Central memory CD8-positive, alpha-beta T cell (primary cell): Measurements from ENCODE around the gene SMIM32.

Experiments
- ATAC-seq: fragments of 150-1000 bp; cut with Tn5 transposase; replicated peaks from 2 replicates; pipeline ENCODE4 v1.10.0; 2022; ENCODE audit warnings: mild to moderate bottlenecking, moderate FRiP score, moderate number of reproducible peaks; ENCODE audit not compliant: poor library complexity, severe bottlenecking; ENCODE audit errors: extremely low read depth
- DNase-seq, 2 donors: peaks; one replicate each; pipeline ENCODE4 v3.0.0; 2021; ENCODE audit warnings: low spot score in 2 of 2
- H3K27ac Mint-ChIP-seq: one replicate; pipeline ENCODE4 v1.8.0; 2022; ENCODE audit warnings: low read depth, mild to moderate bottlenecking, moderate library complexity, mixed read lengths
- H3K27me3 Mint-ChIP-seq: one replicate; pipeline ENCODE4 v1.8.0; 2022; ENCODE audit warnings: mixed read lengths
- H3K36me3 Mint-ChIP-seq: one replicate; pipeline ENCODE4 v1.8.0; 2022; ENCODE audit warnings: mild to moderate bottlenecking, moderate library complexity, mixed read lengths; ENCODE audit not compliant: insufficient read depth
- H3K4me1 Mint-ChIP-seq: one replicate; pipeline ENCODE4 v1.8.0; 2022; ENCODE audit warnings: mixed read lengths
- H3K4me3 Mint-ChIP-seq: one replicate; pipeline ENCODE4 v1.8.0; 2022; ENCODE audit warnings: mild to moderate bottlenecking, moderate library complexity, mixed read lengths
- H3K9me3 Mint-ChIP-seq: one replicate; pipeline ENCODE4 v1.8.0; 2022; ENCODE audit warnings: mixed read lengths

The SMIM32 gene

GRCh38 chr5:136191304-136192014 is 1.5 kb downstream of the SMIM32 start:
- ATAC-seq (no peak), DNase-seq (no peak)
- Mint-ChIP-seq H3K27ac (no peak overlapping the region), H3K9me3 (no peaks in the 10 kb centered on the region), H3K27me3 (peaks cover 44% of the 10 kb centered on the region), H3K4me1 (no peaks in the 10 kb centered on the region), H3K36me3 (peaks cover 3% of the 10 kb centered on the region), H3K4me3 (no peak overlapping the region)

- Mint-ChIP-seq H3K36me3 (peaks cover 3% of the 10 kb centered on the region), H3K4me1 (no peaks in the 10 kb centered on the region), H3K4me3 (no peak overlapping the region), H3K9me3 (no peaks in the 10 kb centered on the region), H3K27me3 (peaks cover 39% of the 10 kb centered on the region), H3K27ac (no peak overlapping the region)
- ATAC-seq = no peak
- DNase-seq = no peak
These were observed 2.1 kb downstream of the SMIM32 start for GRCh38 chr5:136190904-136191303.

- H3K27me3 Mint-ChIP-seq = peaks cover 32% of the 10 kb centered on the region
- no peak overlapping the region for H3K27ac Mint-ChIP-seq
- no peaks in the 10 kb centered on the region for H3K4me1 Mint-ChIP-seq
These were observed 2.8 kb downstream of the SMIM32 start for GRCh38 chr5:136190091-136190720.

GRCh38 chr5:136188859-136189258 is 4.1 kb downstream of the SMIM32 start:
- H3K4me3 Mint-ChIP-seq = no peak overlapping the region
- no peaks in the 10 kb centered on the region for H3K9me3 Mint-ChIP-seq
- peaks cover 5% of the 10 kb centered on the region for H3K36me3 Mint-ChIP-seq

More at GRCh38 chr5:136190091-136190720, 2.8 kb downstream of the SMIM32 start:
- ATAC-seq (no peak), DNase-seq (no peak)
- Mint-ChIP-seq H3K9me3 (no peaks in the 10 kb centered on the region), H3K36me3 (peaks cover 3% of the 10 kb centered on the region), H3K4me3 (no peak overlapping the region)

GRCh38 chr5:136186796-136187195 is 6.2 kb downstream of the SMIM32 start:
- H3K4me1 Mint-ChIP-seq = no peaks in the 10 kb centered on the region
- H3K9me3 Mint-ChIP-seq = no peaks in the 10 kb centered on the region
- ATAC-seq = no peak

More at GRCh38 chr5:136188859-136189258, 4.1 kb downstream of the SMIM32 start:
- Mint-ChIP-seq H3K27ac (no peak overlapping the region), H3K4me1 (no peaks in the 10 kb centered on the region), H3K27me3 (peaks cover 18% of the 10 kb centered on the region)
- DNase-seq (no peak), ATAC-seq (no peak)

GRCh38 chr5:136185974-136186665 is 6.8 kb downstream of the SMIM32 start:
- Mint-ChIP-seq H3K4me1 (no peaks in the 10 kb centered on the region), H3K36me3 (peaks cover 5% of the 10 kb centered on the region), H3K9me3 (no peaks in the 10 kb centered on the region), H3K27me3 (peaks cover 3% of the 10 kb centered on the region), H3K27ac (no peak overlapping the region), H3K4me3 (no peak overlapping the region)
- ATAC-seq = no peak
- DNase-seq = no peak

More at GRCh38 chr5:136186796-136187195, 6.2 kb downstream of the SMIM32 start:
- H3K27me3 Mint-ChIP-seq = peaks cover 10% of the 10 kb centered on the region
- no peak overlapping the region for H3K4me3 Mint-ChIP-seq
- no peak for DNase-seq
- H3K27ac Mint-ChIP-seq = no peak overlapping the region
- H3K36me3 Mint-ChIP-seq = peaks cover 5% of the 10 kb centered on the region

- Mint-ChIP-seq H3K27ac (no peak overlapping the region), H3K9me3 (no peaks in the 10 kb centered on the region), H3K36me3 (peaks cover 19% of the 10 kb centered on the region), H3K27me3 (no peaks in the 10 kb centered on the region), H3K4me3 (no peak overlapping the region), H3K4me1 (no peaks in the 10 kb centered on the region)
- DNase-seq = no peak
- ATAC-seq = no peak
These were observed 10.3 kb downstream of the SMIM32 start for GRCh38 chr5:136182618-136183017.

GRCh38 chr5:136174021-136174659 is 18.8 kb downstream of the SMIM32 start:
- no peak for DNase-seq
- Mint-ChIP-seq H3K36me3 (peaks cover 43% of the 10 kb centered on the region), H3K27ac (no peak overlapping the region), H3K4me1 (no peaks in the 10 kb centered on the region), H3K4me3 (no peak overlapping the region), H3K9me3 (no peaks in the 10 kb centered on the region), H3K27me3 (no peaks in the 10 kb centered on the region)
- ATAC-seq = no peak

GRCh38 chr5:136169218-136169617 is 23.7 kb downstream of the SMIM32 start:
- Mint-ChIP-seq H3K27ac (no peak overlapping the region), H3K36me3 (peaks cover 43% of the 10 kb centered on the region), H3K4me1 (no peaks in the 10 kb centered on the region), H3K9me3 (no peaks in the 10 kb centered on the region), H3K4me3 (no peak overlapping the region), H3K27me3 (no peaks in the 10 kb centered on the region)
- no peak for ATAC-seq
- DNase-seq = no peak

GRCh38 chr5:136166909-136167308 is 26.1 kb downstream of the SMIM32 start:
- H3K9me3 Mint-ChIP-seq = no peaks in the 10 kb centered on the region
- H3K36me3 Mint-ChIP-seq = peaks cover 37% of the 10 kb centered on the region
- ATAC-seq (no peak), DNase-seq (no peak)
- no peak overlapping the region for H3K4me3 Mint-ChIP-seq
- no peak overlapping the region for H3K27ac Mint-ChIP-seq
- no peaks in the 10 kb centered on the region for H3K4me1 Mint-ChIP-seq
- no peaks in the 10 kb centered on the region for H3K27me3 Mint-ChIP-seq

GRCh38 chr5:136164226-136164625 is 28.7 kb downstream of the SMIM32 start:
- no peak overlapping the region for H3K27ac Mint-ChIP-seq
- H3K9me3 Mint-ChIP-seq = no peaks in the 10 kb centered on the region

GRCh38 chr5:136162008-136162407 is 31.0 kb downstream of the SMIM32 start:
- ATAC-seq = no peak
- Mint-ChIP-seq H3K27ac (no peak overlapping the region), H3K4me3 (no peak overlapping the region), H3K36me3 (peaks cover 22% of the 10 kb centered on the region), H3K27me3 (no peaks in the 10 kb centered on the region), H3K9me3 (no peaks in the 10 kb centered on the region), H3K4me1 (peaks cover 9% of the 10 kb centered on the region)
- DNase-seq = no peak

More at GRCh38 chr5:136164226-136164625, 28.7 kb downstream of the SMIM32 start:
- DNase-seq (no peak), ATAC-seq (no peak)
- H3K36me3 Mint-ChIP-seq = peaks cover 30% of the 10 kb centered on the region
- no peak overlapping the region for H3K4me3 Mint-ChIP-seq
- no peaks in the 10 kb centered on the region for H3K27me3 Mint-ChIP-seq
- H3K4me1 Mint-ChIP-seq = peaks cover 6% of the 10 kb centered on the region
